Keratinocyte (primary cell): ENCODE results near the gene WARS2.

Source experiments
- CTCF ChIP-seq, 3 experiments: IDR thresholded peaks in 1 of 3; conservative IDR thresholded peaks in 1 of 3; optimal IDR thresholded peaks in 1 of 3; 2 replicates in 2 of 3; 3 replicates in 1 of 3; pipeline versions ENCODE3 to v1.5.1; 2011; ENCODE audit warnings: low read length in 3 of 3, mild to moderate bottlenecking in 3 of 3, moderate library complexity in 2 of 3, control low read depth in 1 of 3, inconsistent platforms in 1 of 3; ENCODE audit not compliant: insufficient read depth in 2 of 3; ENCODE audit errors: extremely low read depth in 1 of 3
- EZH2 ChIP-seq: IDR thresholded peaks from one replicate; pipeline ENCODE4 v1.6.1; 2012; ENCODE audit warnings: inconsistent platforms, mild to moderate bottlenecking, low read length, moderate library complexity

GRCh38 chr1:118984086-118984721, 156.2 kb downstream of the WARS2 start:
- TF ChIP-seq CTCF (optimal IDR thresholded peaks at IDR 0.05 in 1 of 3, IDR thresholded peaks at IDR 0.05 in 1 of 3, conservative IDR thresholded peaks at IDR 0.05 in 1 of 3; ENCODE audit: extremely low read depth in 1 of 3, insufficient read depth in 2 of 3, low read length in 3 of 3) = no peak
- peak; percentile 17 for TF ChIP-seq EZH2
